SK-N-SH treated with all-trans-retinoic acid at 6 μM for 48 hours (cell line): ENCODE data around the gene KLHL26.

Source experiments
- ARNTL ChIP-seq: fragments of 450-650 bp; formaldehyde crosslinking; IDR thresholded peaks from 2 replicates; pipeline ENCODE4 v1.5.0; 2020; ENCODE audit warnings: low read depth, mild to moderate bottlenecking, moderate library complexity, borderline replicate concordance
- GLIS3 ChIP-seq: fragments of 250-450 bp; sonication (Bioruptor Pico); IDR thresholded peaks from 2 replicates; pipeline ENCODE4 v1.5.0; 2020; ENCODE audit warnings: mild to moderate bottlenecking, moderate library complexity
- ISL1 ChIP-seq: fragments of 250-450 bp; sonication (Bioruptor Pico); IDR thresholded peaks from 2 replicates; pipeline ENCODE4 v2.1.2; 2022; ENCODE audit warnings: mild to moderate bottlenecking, moderate library complexity
- OSR1 ChIP-seq: fragments of 250-450 bp; sonication (Bioruptor Pico); IDR thresholded peaks from 2 replicates; pipeline ENCODE4 v1.8.0; 2022; ENCODE audit warnings: moderate library complexity, mild to moderate bottlenecking, inconsistent platforms
- PPARA ChIP-seq: fragments of 250-450 bp; sonication (Bioruptor Pico); IDR thresholded peaks from 2 replicates; pipeline ENCODE4 v1.5.0; 2020; ENCODE audit warnings: mild to moderate bottlenecking, borderline replicate concordance
- RARB ChIP-seq: fragments of 250-450 bp; sonication (Bioruptor Pico); IDR thresholded peaks from 2 replicates; pipeline ENCODE4 v1.8.0; 2021; ENCODE audit warnings: mild to moderate bottlenecking, moderate library complexity
- ZC3H10 ChIP-seq: fragments of 250-450 bp; sonication (Bioruptor Pico); IDR thresholded peaks from 2 replicates; pipeline ENCODE4 v1.5.1; 2021; ENCODE audit warnings: mild to moderate bottlenecking, moderate library complexity
- ZNF70 ChIP-seq: fragments of 450-650 bp; formaldehyde crosslinking; IDR thresholded peaks from 2 replicates; pipeline ENCODE4 v1.5.0; 2020; ENCODE audit warnings: mild to moderate bottlenecking, moderate library complexity
- TF ChIP-seq, protein P1 (sequence below): fragments of 250-450 bp; sonication (Bioruptor Pico); IDR thresholded peaks from 2 replicates; pipeline ENCODE4 v1.8.0; 2021; ENCODE audit warnings: low read depth, mild to moderate bottlenecking, moderate library complexity, borderline replicate concordance
- TF ChIP-seq, protein P2 (sequence below): fragments of 250-450 bp; sonication (Bioruptor Pico); IDR thresholded peaks from 2 replicates; pipeline ENCODE4 v1.8.0; 2020; ENCODE audit warnings: mild to moderate bottlenecking, moderate library complexity, borderline replicate concordance

DNA sequence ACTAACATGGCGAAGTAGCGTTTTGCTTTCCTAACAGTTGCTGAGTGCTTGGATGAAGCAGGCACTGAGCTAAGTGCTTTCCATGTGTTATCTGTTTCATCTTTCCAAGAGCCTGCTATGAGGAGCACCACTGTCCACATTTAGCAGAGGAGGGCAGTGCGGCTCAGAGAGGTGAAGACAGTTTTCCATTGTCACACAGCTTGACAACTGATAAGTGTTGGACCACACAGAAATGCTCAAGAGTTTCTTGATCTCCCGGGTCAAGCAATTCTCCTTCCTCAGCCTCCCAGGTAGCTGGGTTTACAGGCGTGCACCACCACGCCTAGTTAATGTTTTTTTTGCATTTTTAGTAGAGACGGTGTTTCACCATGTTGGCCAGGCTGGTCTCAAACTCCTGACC, 39.9 kb downstream of the KLHL26 start:
- TF ChIP-seq RARB (CRISPR knock-in tag) (no peak), OSR1 (no peak), ZNF70 (no peak), ARNTL (CRISPR knock-in tag) (no peak), GLIS3 (CRISPR knock-in tag) (no peak), ZC3H10 (CRISPR knock-in tag) (no peak), PPARA (CRISPR knock-in tag) (no peak), ISL1 (CRISPR knock-in tag) (no peak)
- TF ChIP-seq, protein P1, sequence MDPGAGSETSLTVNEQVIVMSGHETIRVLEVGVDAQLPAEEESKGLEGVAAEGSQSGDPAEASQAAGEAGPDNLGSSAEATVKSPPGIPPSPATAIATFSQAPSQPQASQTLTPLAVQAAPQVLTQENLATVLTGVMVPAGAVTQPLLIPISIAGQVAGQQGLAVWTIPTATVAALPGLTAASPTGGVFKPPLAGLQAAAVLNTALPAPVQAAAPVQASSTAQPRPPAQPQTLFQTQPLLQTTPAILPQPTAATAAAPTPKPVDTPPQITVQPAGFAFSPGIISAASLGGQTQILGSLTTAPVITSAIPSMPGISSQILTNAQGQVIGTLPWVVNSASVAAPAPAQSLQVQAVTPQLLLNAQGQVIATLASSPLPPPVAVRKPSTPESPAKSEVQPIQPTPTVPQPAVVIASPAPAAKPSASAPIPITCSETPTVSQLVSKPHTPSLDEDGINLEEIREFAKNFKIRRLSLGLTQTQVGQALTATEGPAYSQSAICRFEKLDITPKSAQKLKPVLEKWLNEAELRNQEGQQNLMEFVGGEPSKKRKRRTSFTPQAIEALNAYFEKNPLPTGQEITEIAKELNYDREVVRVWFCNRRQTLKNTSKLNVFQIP (CRISPR knock-in tag), result no peak
- TF ChIP-seq, protein P2, sequence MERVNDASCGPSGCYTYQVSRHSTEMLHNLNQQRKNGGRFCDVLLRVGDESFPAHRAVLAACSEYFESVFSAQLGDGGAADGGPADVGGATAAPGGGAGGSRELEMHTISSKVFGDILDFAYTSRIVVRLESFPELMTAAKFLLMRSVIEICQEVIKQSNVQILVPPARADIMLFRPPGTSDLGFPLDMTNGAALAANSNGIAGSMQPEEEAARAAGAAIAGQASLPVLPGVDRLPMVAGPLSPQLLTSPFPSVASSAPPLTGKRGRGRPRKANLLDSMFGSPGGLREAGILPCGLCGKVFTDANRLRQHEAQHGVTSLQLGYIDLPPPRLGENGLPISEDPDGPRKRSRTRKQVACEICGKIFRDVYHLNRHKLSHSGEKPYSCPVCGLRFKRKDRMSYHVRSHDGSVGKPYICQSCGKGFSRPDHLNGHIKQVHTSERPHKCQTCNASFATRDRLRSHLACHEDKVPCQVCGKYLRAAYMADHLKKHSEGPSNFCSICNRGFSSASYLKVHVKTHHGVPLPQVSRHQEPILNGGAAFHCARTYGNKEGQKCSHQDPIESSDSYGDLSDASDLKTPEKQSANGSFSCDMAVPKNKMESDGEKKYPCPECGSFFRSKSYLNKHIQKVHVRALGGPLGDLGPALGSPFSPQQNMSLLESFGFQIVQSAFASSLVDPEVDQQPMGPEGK (CRISPR knock-in tag), result no peak
